Heart left ventricle (tissue), 13 donors: ENCODE data around the gene CCL23.

Experiments
- CTCF ChIP-seq, 12 donors: fragments of 200-600 bp; sonication (generic) in 4 of 12; IDR thresholded peaks; one replicate each; pipeline versions ENCODE4 v1.5.0 to v1.8.0; 2018 to 2022; ENCODE audit warnings: antibody characterized with exemption in 12 of 12, mild to moderate bottlenecking in 5 of 12
- POLR2A ChIP-seq, 2 donors: fragments of 450-650 bp; IDR thresholded peaks; one replicate each; pipeline ENCODE4 v1.6.1; 2017; ENCODE audit warnings: antibody characterized with exemption in 2 of 2, mild to moderate bottlenecking in 2 of 2, moderate library complexity in 2 of 2
- donor health status: ischemic (EF 13 %, LVEDD 7.1; RV severe dilation, severe dysfunction).
- donor health status: DM: no; HTN: yes; CAD: no.
- donor health status: DM: no; HTN: no; CAD: no.
- donor health status: ischemic (EF 25% LVEDD 6.9; RV normal size, moderate dysfunction).
- donor health status: ischemic (EF 25% LVEDD 5.7; RV mildly dilated, moderate dysfunction).
- donor health status: ischemic (EF 35%, LVEDD 5.7; RV mildly dilated, moderate dysfunction).
- donor health status: nonischemic (EF 11% LVEDD 7.7; RV severe dilation, severe dysfunction).
- donor health status: DM: yes; HTN: yes; CAD: no.
- donor health status: PGD.
- donor health status: ischemic (EF 29% LVEDD 5.4; RV normal size, mild dysfunction).
- donor health status: nonischemic (EF 23%, LVEDD 6.1; RV moderate dilation, normal function).

- no peak for TF ChIP-seq CTCF (IDR thresholded peaks at IDR 0.05)
- no peak for TF ChIP-seq POLR2A (IDR thresholded peaks at IDR 0.05)
Observed at GRCh38 chr17:35973333-35974260, 44.2 kb downstream of the CCL23 start.
